K562 (cell line): ENCODE data around the gene TYW5. TPM values are rescaled to one million over a fixed set of nuclear protein-coding genes. Genes with fewer than 3 reads are reported as not detected.

Experiments
- ATAC-seq: fragments of 200-7000 bp; cut with Tn5 transposase; 3 replicates; pipeline ENCODE4 v1.9.1; 2020; ENCODE audit warnings: moderate library complexity
- BruUV-seq: library from RNA; stranded (reverse); fragments of 400-500 nt; replicated peaks from 2 replicates; lab custom pipeline; 2021; lab: Mats Ljungman, UMichigan
- CTCF ChIA-PET: fragments of 300-600 bp; formaldehyde crosslinking; extraction: SDS; loops from one replicate; lab custom pipeline; 2021; ENCODE audit warnings: low intra/inter-chr PET ratio; lab: Yijun Ruan, JAX
- POLR2A ChIA-PET: fragments of 300-600, 350-650 bp; sonication (Branson Sonifier 250); formaldehyde crosslinking; extraction: SDS; loops from one replicate; lab custom pipeline; 2021; ENCODE audit warnings: antibody characterized with exemption, inconsistent platforms; lab: Yijun Ruan, JAX
- DNase-seq, 4 experiments: peaks; one replicate each; pipeline versions ENCODE4 v3.0.0 to v3.0.0-alpha.2; 2011 to 2018; ENCODE audit warnings: low spot score in 3 of 4, mixed read lengths in 3 of 4; ENCODE audit errors: extremely low read depth in 1 of 4
- FAIRE-seq: peaks from 2 replicates; lab custom pipeline; 2011; peaks lifted over from hg19 to GRCh38; lab: Jason Lieb, UNC
- H2AFZ ChIP-seq: 2 replicates; pipeline ENCODE4 v1.6.0; 2011; ENCODE audit warnings: low read depth, low read length, control low read depth, inconsistent platforms
- H3K27ac ChIP-seq: fragments of 200-600 bp; 3 replicates; pipeline ENCODE4 v1.8.0; 2011; ENCODE audit warnings: low read depth, mild to moderate bottlenecking, control low read depth, inconsistent platforms, low read length, moderate library complexity, mixed read lengths; ENCODE audit errors: extremely low read depth
- H3K27me3 ChIP-seq, 2 experiments: fragments of 300-600 bp in 1 of 2; 2 replicates in 1 of 2; 3 replicates in 1 of 2; pipeline versions ENCODE4 v1.6.0 to v1.8.0; 2011; ENCODE audit warnings: inconsistent platforms in 2 of 2, low read length in 2 of 2, mild to moderate bottlenecking in 1 of 2, mixed read lengths in 1 of 2, moderate library complexity in 1 of 2; ENCODE audit not compliant: control insufficient read depth in 2 of 2, insufficient read depth in 2 of 2
- H3K36me3 ChIP-seq: fragments of 300-600 bp; 3 replicates; pipeline ENCODE4 v1.8.0; 2011; ENCODE audit warnings: mild to moderate bottlenecking, low read length, inconsistent platforms; ENCODE audit not compliant: control insufficient read depth, insufficient read depth
- H3K4me1 ChIP-seq, 2 experiments: fragments of 200-600 bp in 1 of 2; replicated peaks in 1 of 2; 2 replicates in 1 of 2; 3 replicates in 1 of 2; pipeline versions ENCODE4 v1.5.1 to v1.8.0; 2011; ENCODE audit warnings: inconsistent platforms in 2 of 2, low read length in 2 of 2, mild to moderate bottlenecking in 1 of 2, mixed read lengths in 1 of 2, moderate library complexity in 1 of 2; ENCODE audit not compliant: control insufficient read depth in 2 of 2, insufficient read depth in 2 of 2
- H3K4me2 ChIP-seq: 2 replicates; pipeline ENCODE4 v1.6.1; 2011; ENCODE audit warnings: low read length, control low read depth, inconsistent platforms, mixed read lengths; ENCODE audit not compliant: insufficient read depth
- H3K4me3 ChIP-seq: fragments of 200-600 bp; sonication (generic), shearing (Covaris generic); 2 replicates; pipeline ENCODE4 v1.5.1; 2016; ENCODE audit warnings: control low read depth, inconsistent platforms
- H3K79me2 ChIP-seq: fragments of 200-600 bp; 3 replicates; pipeline ENCODE4 v1.8.0; 2011; ENCODE audit warnings: low read length, inconsistent platforms; ENCODE audit not compliant: control insufficient read depth, insufficient read depth
- H3K9ac ChIP-seq, 2 experiments: 2 replicates each; pipeline versions ENCODE4 v1.6.0 to v1.6.1; 2011; ENCODE audit warnings: low read depth in 2 of 2, low read length in 2 of 2, control low read depth in 1 of 2, inconsistent platforms in 1 of 2, mild to moderate bottlenecking in 1 of 2, mixed read lengths in 1 of 2; ENCODE audit not compliant: insufficient read depth in 1 of 2
- H3K9me1 ChIP-seq: one replicate; pipeline ENCODE4 v1.6.0; 2011; ENCODE audit warnings: inconsistent platforms, mild to moderate bottlenecking, low read length, moderate library complexity; ENCODE audit not compliant: control insufficient read depth, insufficient read depth
- H3K9me3 ChIP-seq: replicated peaks from 2 replicates; pipeline ENCODE4 v1.5.1; 2011; ENCODE audit warnings: low read depth, low read length, inconsistent platforms; ENCODE audit not compliant: control insufficient read depth, insufficient read depth
- H4K20me1 ChIP-seq: replicated peaks from 2 replicates; pipeline ENCODE4 v1.6.1; 2011; ENCODE audit warnings: low read length, inconsistent platforms, mixed read lengths; ENCODE audit not compliant: control insufficient read depth, insufficient read depth
- BDP1 ChIP-seq: IDR thresholded peaks from 3 replicates; pipeline ENCODE4 v1.6.1; 2011; ENCODE audit not compliant: insufficient read length, insufficient read depth
- CREM ChIP-seq: IDR thresholded peaks from 2 replicates; pipeline ENCODE4 v1.6.1; 2014; ENCODE audit warnings: antibody characterized with exemption, low read depth
- GABPB2 ChIP-seq: fragments of 250-450 bp; sonication (Bioruptor Pico); conservative IDR thresholded peaks from 2 replicates; pipeline ENCODE4 v1.5.1; 2021; ENCODE audit warnings: mild to moderate bottlenecking
- KHSRP ChIP-seq: fragments of 450-650 bp; IDR thresholded peaks from 2 replicates; pipeline ENCODE4 v1.6.1; 2017
- NR2F6 ChIP-seq: fragments of 450-650 bp; formaldehyde crosslinking; IDR thresholded peaks from 2 replicates; pipeline ENCODE4 v1.4.0; 2020; ENCODE audit warnings: mild to moderate bottlenecking
- PTTG1 ChIP-seq: fragments of 450-650 bp; IDR thresholded peaks from 2 replicates; pipeline ENCODE4 v1.6.1; 2016; ENCODE audit warnings: low read depth, mild to moderate bottlenecking, missing genetic modification characterization, missing compliant biosample characterization
- ZNF407 ChIP-seq: fragments of 450-650 bp; IDR thresholded peaks from 2 replicates; pipeline ENCODE4 v1.6.1; 2016; ENCODE audit warnings: low read depth
- ZNF699 ChIP-seq: fragments of 250-450 bp; sonication (Bioruptor Pico); IDR thresholded peaks from 2 replicates; pipeline ENCODE4 v1.8.0; 2021; ENCODE audit warnings: mild to moderate bottlenecking, moderate library complexity; ENCODE audit not compliant: insufficient replicate concordance
- WGBS: fragments of 100-300 bp; shearing (Covaris generic); methylation state at CpG from one replicate; pipeline ENCODE4 v1.1.6; 2016; ENCODE audit warnings: low coverage, mixed read lengths; ENCODE audit not compliant: insufficient coverage; ENCODE audit errors: missing lambda C conversion rate; 5-methylcytosine and 5-hydroxymethylcytosine counted together
- in situ Hi-C: fragments of 300-500 bp; cut with MboI; formaldehyde crosslinking; loops from 4 replicates; pipeline ENCODE4 v1.15.0; 2018; ENCODE audit warnings: inconsistent platforms, mixed read lengths
- intact Hi-C: fragments of 100-400 bp; cut with micrococcal nuclease; formaldehyde crosslinking; loops from 2 replicates; pipeline ENCODE4 v1.14.2; 2022
- polyA plus RNA-seq, 8 experiments: library from polyadenylated mRNA; depleted of rRNA in 4 of 8; stranded (reverse) in 5 of 8; unstranded in 3 of 8; fragments of >200 nt; fragmentation: Nextera tagmentation in 2 of 8; fragmentation: Illumina TruSeq in 1 of 8; extraction: Ambion mirVana in 2 of 8; extraction: Trizol in 1 of 8; gene quantifications; 2 replicates each; pipeline versions ENCODE4 v1.2.1 to v1.2.3, GENCODE V29; 2011 to 2014; ENCODE audit warnings: inconsistent platforms in 1 of 8, missing spikeins in 1 of 8
- total RNA-seq, 7 experiments: library from RNA; depleted of rRNA in 6 of 7; stranded (reverse); fragments of >200 nt in 6 of 7; fragmentation: Illumina TruSeq in 2 of 7; extraction: Trizol in 2 of 7; gene quantifications; 2 replicates each; pipeline versions ENCODE4 v1.2.1 to v1.2.3, GENCODE V29; 2011 to 2021; ENCODE audit warnings: low replicate concordance in 1 of 7
- TF ChIP-seq, protein P1 (sequence below): fragments of 450-650 bp; conservative IDR thresholded peaks from 2 replicates; pipeline ENCODE4 v1.6.1; 2016; ENCODE audit warnings: missing genetic modification characterization, low read depth, mild to moderate bottlenecking, control low read depth, missing compliant biosample characterization

Gene TYW5
- total and polyA plus RNA-seq, 9 of the 15 experiments (the other 6 are each of a cell fraction or from before 2014, with no cell fraction given) = 3.6 to 7.7 (median 4.6) TPM

DNA sequence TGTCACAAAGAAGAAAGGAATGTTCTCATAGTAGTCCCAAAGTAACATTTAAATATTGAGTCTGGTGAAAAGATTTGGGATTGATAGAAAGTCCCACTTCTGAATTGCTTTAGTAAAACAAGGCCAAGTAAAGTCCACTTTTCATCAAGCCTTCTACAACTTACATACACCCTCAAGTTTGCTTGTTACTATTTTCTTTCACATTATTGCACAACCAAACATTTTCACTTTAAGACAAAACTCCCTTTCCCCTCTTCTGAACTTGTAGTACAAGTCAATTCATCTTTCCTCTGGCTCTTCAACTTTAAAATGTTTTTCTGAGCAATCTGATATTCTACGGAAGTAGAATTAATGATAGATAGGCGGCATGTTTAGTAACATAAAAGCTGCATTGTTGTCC is 11.1 kb upstream of the TYW5 start (continued):
- no peak for TF ChIP-seq ZNF407

DNA sequence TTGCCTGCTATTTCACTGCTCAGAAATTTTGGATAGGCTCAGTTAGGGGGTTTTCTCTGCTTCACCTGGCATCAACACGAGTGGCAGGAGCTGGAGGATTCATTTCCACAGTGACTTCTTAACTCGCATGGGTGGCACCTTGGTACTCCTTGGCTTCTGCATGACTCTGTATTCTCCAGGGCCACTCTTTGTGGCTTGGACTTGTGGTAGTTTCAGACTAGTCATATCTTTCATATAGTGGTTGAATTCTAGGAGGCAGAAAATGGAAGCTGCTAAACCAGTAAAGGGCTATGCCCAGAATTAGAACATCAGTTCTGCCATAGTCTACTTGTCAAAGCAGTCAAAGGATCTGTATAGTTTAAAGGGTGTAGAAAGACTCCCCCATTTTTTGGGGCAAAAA is 6.9 kb upstream of the TYW5 start:
- ChIA-PET POLR2A (interaction anchor here (0.7 kb wide), 1 partner anchor 222 kb away, joined by 3 read pairs; no protein-coding TSS in a partner anchor), CTCF (no interaction called here)
- peaks cover 82% of the 10 kb centered on the region for H3K36me3 ChIP-seq
- FAIRE-seq (no peak), ATAC-seq (no peak), DNase-seq (no peak)
- no peak overlapping the region for H3K4me3 ChIP-seq
- in situ Hi-C loops (loop anchor here (25.0 kb wide), 1 partner anchor 1250 kb away; no protein-coding TSS in a partner anchor), intact Hi-C loops (no loop called here)
- no peaks in the 10 kb centered on the region for H3K27me3 ChIP-seq
- peaks cover 23% of the 10 kb centered on the region for H3K79me2 ChIP-seq
- no peak overlapping the region for H3K27ac ChIP-seq
- H3K4me2 ChIP-seq = no peak overlapping the region
- H3K4me1 ChIP-seq = peaks cover 0 to under 1% of the 10 kb centered on the region in 2 experiments; a peak in 1 of 5 replicates
- no peak overlapping the region for H3K9ac ChIP-seq
- H4K20me1 ChIP-seq = no peaks in the 10 kb centered on the region
- BruUV-seq = no TSS peak
- WGBS = 90% methylated on average over 2 of the region's 2 CpGs
- H2AFZ ChIP-seq = no peak overlapping the region
- H3K9me1 ChIP-seq = no peaks in the 10 kb centered on the region
- no peaks in the 10 kb centered on the region for H3K9me3 ChIP-seq
- TF ChIP-seq PTTG1 (tag) (no peak), CREM (no peak), BDP1 (no peak), NR2F6 (CRISPR knock-in tag) (no peak), GABPB2 (no peak), KHSRP (no peak), ZNF699 (CRISPR knock-in tag) (no peak)
- TF ChIP-seq, protein P1, sequence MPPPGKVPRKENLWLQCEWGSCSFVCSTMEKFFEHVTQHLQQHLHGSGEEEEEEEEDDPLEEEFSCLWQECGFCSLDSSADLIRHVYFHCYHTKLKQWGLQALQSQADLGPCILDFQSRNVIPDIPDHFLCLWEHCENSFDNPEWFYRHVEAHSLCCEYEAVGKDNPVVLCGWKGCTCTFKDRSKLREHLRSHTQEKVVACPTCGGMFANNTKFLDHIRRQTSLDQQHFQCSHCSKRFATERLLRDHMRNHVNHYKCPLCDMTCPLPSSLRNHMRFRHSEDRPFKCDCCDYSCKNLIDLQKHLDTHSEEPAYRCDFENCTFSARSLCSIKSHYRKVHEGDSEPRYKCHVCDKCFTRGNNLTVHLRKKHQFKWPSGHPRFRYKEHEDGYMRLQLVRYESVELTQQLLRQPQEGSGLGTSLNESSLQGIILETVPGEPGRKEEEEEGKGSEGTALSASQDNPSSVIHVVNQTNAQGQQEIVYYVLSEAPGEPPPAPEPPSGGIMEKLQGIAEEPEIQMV (tag) = no peak
